Fibroblast of skin of left biceps (primary cell): ENCODE results near the gene ZNF232.
"Not testable (repeated sequence)": the region's sequence is repeated elsewhere in the genome, so short reads cannot be mapped to it uniquely, and the experiment has no call there.

Experiments used
- DNase-seq, 2 experiments: peaks; one replicate each; pipeline ENCODE4 v3.0.0-alpha.2; 2013; ENCODE audit warnings: low read depth in 2 of 2

The ZNF232 gene

DNA sequence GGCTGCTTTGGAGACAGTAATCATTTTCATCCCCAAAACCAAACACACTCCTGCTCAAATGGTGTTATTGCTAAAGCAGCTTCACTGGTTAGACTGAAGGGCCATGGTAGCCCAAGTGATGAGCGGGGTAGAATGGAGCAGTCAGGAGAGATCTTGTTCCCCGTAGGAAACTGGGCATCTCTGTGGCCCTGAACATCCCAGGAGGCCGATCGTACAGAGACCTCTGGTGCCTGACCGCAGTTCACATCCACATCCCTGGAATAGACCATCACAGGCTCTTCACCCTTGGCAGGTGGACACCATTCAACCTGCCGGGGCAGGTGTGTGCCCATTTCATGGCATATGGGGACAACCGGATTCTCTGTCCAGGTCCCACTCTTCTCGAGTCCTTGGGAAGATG lies 18.1 kb upstream of the ZNF232 start:
- not testable (repeated sequence) for DNase-seq

GRCh38 chr17:5128905-5129535 lies 17.3 kb upstream of the ZNF232 start:
- no peak for DNase-seq

DNA sequence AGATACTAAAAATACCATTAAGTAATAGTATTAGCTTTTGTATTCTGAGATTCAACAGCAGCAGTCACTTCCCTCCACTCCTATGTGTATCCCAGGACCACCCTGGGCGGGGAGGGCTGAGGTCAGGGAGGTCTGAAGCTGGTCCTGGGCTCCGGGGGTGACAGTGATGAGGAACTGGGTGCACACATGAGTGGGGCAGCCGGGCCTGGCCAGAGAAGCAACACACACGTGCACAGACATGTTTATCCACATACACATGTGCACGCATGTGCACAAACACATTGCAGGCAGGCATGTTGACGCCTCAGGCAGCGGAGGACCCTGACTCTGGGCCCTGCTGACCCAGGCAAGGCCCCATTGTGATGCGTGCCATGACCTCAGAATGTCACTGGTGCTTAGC lies 16.7 kb upstream of the ZNF232 start:
- not testable (repeated sequence) for DNase-seq

GRCh38 chr17:5127910-5128309 lies 16.2 kb upstream of the ZNF232 start:
- DNase-seq: no peak

- DNase-seq: no peak
Observed at GRCh38 chr17:5126719-5127488, 15.2 kb upstream of the ZNF232 start.

GRCh38 chr17:5124896-5125295 lies 13.2 kb upstream of the ZNF232 start:
- DNase-seq: not testable (repeated sequence)

DNA sequence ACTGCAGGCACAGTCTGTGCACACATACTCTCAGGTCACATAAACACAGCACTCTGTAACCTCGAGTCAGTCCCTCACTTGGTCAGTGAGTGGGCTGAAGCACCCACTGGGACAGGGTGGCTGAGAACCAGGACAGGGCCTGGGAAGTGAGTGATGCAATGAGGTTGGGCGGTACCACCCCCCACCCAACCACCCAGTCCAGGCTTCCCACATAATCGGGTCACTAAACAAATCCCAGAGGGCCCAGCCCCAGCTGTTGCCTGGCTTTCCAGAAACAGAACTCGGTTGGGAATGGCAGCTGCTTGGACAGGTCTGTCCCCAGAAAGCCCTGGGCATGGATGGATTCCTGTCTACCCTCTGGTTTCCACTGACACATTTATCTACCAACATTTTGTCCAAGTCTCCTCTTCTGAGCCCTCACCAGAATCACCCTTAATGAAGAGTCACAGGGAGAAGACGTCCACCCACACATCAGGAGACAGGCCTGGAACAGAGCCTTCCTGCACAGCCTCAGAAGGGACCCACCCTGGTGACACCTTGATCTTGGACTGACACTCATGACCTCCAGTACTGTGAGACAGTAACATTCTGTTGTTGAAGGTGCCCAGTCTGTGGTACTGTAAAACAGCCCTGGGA lies 12.6 kb upstream of the ZNF232 start:
- DNase-seq: not testable (repeated sequence)

GRCh38 chr17:5123343-5124124 lies 11.9 kb upstream of the ZNF232 start:
- DNase-seq: no peak

DNA sequence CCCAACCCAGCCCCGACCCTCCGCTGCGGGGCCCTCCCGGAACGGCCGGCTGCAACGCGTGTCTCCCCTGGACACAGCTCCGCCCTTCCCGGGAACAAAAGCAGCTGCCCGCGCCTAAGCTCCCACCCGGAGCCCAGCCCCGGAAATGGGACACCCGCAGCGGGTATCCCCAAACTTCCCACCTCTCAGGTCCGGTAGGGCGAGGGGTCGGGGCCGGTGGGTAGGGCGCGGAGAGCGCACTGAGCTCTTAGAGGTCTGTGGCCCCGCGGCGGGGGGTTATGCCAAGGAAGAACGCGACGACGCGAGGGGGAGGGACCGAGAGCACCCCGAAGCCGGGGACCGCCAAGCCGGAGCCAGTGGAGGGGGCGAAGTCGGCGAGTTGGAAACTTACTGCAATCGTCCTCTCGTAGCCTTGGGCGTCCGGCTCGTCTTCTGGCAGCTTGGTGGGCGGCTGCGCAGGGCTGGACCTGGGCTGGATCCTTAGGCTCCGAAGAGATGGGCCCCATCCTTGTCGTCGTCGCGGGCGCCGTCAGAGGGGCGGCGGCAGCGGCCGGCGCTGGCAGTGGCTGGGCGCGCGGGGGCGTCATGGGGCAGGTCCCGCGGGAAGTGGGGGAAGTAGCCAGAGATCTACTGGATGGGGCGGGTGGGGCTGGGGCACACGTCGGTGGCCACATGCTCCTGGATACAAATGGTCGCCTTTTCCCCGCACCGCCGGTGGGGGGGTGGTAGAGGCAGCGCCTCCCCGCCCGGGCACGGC lies 11.1 kb upstream of the ZNF232 start:
- DNase-seq: no peak

GRCh38 chr17:5122056-5122455 lies 10.4 kb upstream of the ZNF232 start:
- not testable (repeated sequence) for DNase-seq

GRCh38 chr17:5121186-5121841 lies 9.6 kb upstream of the ZNF232 start:
- no peak for DNase-seq

DNA sequence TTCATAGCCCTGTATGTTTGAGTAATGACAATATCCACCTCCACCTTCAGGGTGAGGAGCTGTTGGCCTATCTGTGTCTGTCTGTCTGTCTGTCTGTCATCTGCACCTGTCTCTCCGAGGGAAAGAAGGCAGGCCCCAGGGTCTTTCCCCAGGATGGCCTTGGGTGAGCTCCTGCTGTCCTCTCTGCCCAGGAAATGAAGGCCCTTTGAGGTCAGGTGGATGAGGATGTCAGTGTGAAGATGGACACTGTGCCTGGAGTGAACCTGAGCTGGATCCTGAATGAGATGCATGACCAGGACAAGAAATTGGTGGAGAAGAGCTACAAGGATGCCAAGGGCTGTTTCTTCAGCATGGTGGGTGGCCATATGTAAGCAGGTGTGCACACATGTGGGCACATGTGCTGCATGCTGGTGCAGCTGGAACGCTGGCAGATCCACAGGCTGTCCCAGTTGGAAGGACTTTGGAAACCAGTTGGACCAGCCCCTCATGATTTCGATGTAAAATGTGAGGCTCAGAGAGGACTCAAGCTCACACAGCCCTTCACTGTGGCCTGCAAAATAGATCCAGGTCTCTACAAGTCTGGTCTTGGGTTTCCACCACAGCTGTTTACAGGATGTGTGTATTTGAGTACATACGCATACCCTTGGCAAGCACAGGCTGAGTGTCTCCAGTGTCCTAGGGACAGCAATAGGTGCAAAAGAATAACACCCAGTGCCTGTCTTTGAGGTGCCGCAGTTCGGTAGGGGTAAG lies 8.9 kb upstream of the ZNF232 start:
- not testable (repeated sequence) for DNase-seq

- DNase-seq: no peak
Observed at GRCh38 chr17:5120036-5120435, 8.4 kb upstream of the ZNF232 start.

- no peak for DNase-seq
Observed at GRCh38 chr17:5118219-5118618, 6.5 kb upstream of the ZNF232 start.

GRCh38 chr17:5115673-5116651 lies 4.3 kb upstream of the ZNF232 start, which contains the start of gene USP6:
Gene USP6, plus strand, starts transcription at chr17:5116032. Its CDS starts 14,336 bp downstream, at chr17:5130368.
- no peak for DNase-seq

- DNase-seq: no peak
Observed at GRCh38 chr17:5110816-5111215, 862 bp downstream of the ZNF232 start.

GRCh38 chr17:5100832-5101231 lies 10.8 kb downstream of the ZNF232 start:
- DNase-seq: no peak

- no peak for DNase-seq
Observed at GRCh38 chr17:5099271-5099670, 12.4 kb downstream of the ZNF232 start.
